Glomerular visceral epithelial cell (primary cell): ENCODE measurements around the gene STEAP4.

ENCODE experiments used
- DNase-seq: peaks from one replicate; pipeline ENCODE4 v3.0.0-alpha.2; 2016; ENCODE audit errors: extremely low spot score

STEAP4 gene

GRCh38 chr7:88306590-88307048 lies at the start of gene STEAP4:
Gene STEAP4 (minus strand): TSS chr7:88306894. CDS start chr7:88284269, 22,625 bp downstream.
- DNase-seq: peak; percentile 59

GRCh38 chr7:88355011-88355410 lies 48.3 kb upstream of the STEAP4 start:
- DNase-seq: no peak

GRCh38 chr7:88350118-88350517 lies 43.4 kb upstream of the STEAP4 start:
- no peak for DNase-seq

- no peak for DNase-seq
Observed at GRCh38 chr7:88347517-88347916, 40.8 kb upstream of the STEAP4 start.

GRCh38 chr7:88347090-88347489 lies 40.4 kb upstream of the STEAP4 start:
- DNase-seq: no peak

- no peak for DNase-seq
Observed at GRCh38 chr7:88346357-88346756, 39.7 kb upstream of the STEAP4 start.

- DNase-seq: peak; percentile 20
Observed at GRCh38 chr7:88344956-88345832, 38.5 kb upstream of the STEAP4 start.

- no peak for DNase-seq
Observed at GRCh38 chr7:88344271-88344670, 37.6 kb upstream of the STEAP4 start.

GRCh38 chr7:88339195-88339922 lies 32.7 kb upstream of the STEAP4 start:
- DNase-seq: no peak

GRCh38 chr7:88338503-88338902 lies 31.8 kb upstream of the STEAP4 start:
- no peak for DNase-seq

GRCh38 chr7:88337572-88337971 lies 30.9 kb upstream of the STEAP4 start:
- peak; percentile 46 for DNase-seq

GRCh38 chr7:88331322-88331721 lies 24.6 kb upstream of the STEAP4 start:
- DNase-seq: no peak

GRCh38 chr7:88329532-88330463 lies 23.1 kb upstream of the STEAP4 start:
- no peak for DNase-seq

- peak; percentile 9 for DNase-seq
Observed at GRCh38 chr7:88328787-88329186, 22.1 kb upstream of the STEAP4 start.

- no peak for DNase-seq
Observed at GRCh38 chr7:88324699-88325098, 18.0 kb upstream of the STEAP4 start.

- no peak for DNase-seq
Observed at GRCh38 chr7:88322151-88322550, 15.5 kb upstream of the STEAP4 start.

GRCh38 chr7:88321694-88322093 lies 15.0 kb upstream of the STEAP4 start:
- no peak for DNase-seq

- no peak for DNase-seq
Observed at GRCh38 chr7:88318196-88318595, 11.5 kb upstream of the STEAP4 start.

- no peak for DNase-seq
Observed at GRCh38 chr7:88317422-88317821, 10.7 kb upstream of the STEAP4 start.

GRCh38 chr7:88316456-88316855 lies 9.8 kb upstream of the STEAP4 start:
- no peak for DNase-seq

GRCh38 chr7:88315522-88315921 lies 8.8 kb upstream of the STEAP4 start:
- DNase-seq: no peak

- no peak for DNase-seq
Observed at GRCh38 chr7:88314061-88314491, 7.4 kb upstream of the STEAP4 start.
